Choroid plexus epithelial cell (primary cell): Measurements from ENCODE around the gene GSN.

Experiments used
- DNase-seq: peaks from one replicate; pipeline ENCODE4 v3.0.0-alpha.2; 2010; ENCODE audit warnings: low read depth
- H3K4me3 ChIP-seq: 2 replicates; pipeline ENCODE4 v1.5.1; 2011; ENCODE audit warnings: low read depth, mild to moderate bottlenecking, control low read depth, low read length, moderate library complexity
- TF ChIP-seq, protein P1 (sequence below): conservative IDR thresholded peaks from 2 replicates; pipeline ENCODE4 v1.5.1; 2011; ENCODE audit warnings: low read depth, mild to moderate bottlenecking, control low read depth, inconsistent platforms, low read length, moderate library complexity

Gene GSN

DNA sequence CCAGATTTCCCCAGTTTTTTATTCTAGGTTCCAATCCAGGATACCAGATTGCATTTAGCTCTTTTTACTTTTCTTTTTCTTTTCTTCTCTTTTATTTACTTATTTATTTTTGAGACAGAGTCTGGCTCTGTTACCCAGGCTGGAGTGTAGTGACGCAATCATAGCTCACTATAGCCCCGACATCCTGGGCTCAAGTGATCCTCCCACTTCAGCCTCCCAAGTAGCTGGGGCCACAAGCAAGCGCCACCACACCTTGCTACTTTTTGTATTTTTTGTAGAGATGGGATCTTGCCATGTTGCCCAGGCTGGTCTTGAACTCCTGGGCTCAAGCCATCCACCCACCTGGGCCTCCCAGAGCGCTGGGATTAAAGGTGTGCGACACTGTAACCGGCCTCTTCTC is 48.4 kb downstream of the GSN start:
- DNase-seq, result no peak
- no peak overlapping the region for H3K4me3 ChIP-seq
- TF ChIP-seq, protein P1, sequence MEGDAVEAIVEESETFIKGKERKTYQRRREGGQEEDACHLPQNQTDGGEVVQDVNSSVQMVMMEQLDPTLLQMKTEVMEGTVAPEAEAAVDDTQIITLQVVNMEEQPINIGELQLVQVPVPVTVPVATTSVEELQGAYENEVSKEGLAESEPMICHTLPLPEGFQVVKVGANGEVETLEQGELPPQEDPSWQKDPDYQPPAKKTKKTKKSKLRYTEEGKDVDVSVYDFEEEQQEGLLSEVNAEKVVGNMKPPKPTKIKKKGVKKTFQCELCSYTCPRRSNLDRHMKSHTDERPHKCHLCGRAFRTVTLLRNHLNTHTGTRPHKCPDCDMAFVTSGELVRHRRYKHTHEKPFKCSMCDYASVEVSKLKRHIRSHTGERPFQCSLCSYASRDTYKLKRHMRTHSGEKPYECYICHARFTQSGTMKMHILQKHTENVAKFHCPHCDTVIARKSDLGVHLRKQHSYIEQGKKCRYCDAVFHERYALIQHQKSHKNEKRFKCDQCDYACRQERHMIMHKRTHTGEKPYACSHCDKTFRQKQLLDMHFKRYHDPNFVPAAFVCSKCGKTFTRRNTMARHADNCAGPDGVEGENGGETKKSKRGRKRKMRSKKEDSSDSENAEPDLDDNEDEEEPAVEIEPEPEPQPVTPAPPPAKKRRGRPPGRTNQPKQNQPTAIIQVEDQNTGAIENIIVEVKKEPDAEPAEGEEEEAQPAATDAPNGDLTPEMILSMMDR, result no peak

DNA sequence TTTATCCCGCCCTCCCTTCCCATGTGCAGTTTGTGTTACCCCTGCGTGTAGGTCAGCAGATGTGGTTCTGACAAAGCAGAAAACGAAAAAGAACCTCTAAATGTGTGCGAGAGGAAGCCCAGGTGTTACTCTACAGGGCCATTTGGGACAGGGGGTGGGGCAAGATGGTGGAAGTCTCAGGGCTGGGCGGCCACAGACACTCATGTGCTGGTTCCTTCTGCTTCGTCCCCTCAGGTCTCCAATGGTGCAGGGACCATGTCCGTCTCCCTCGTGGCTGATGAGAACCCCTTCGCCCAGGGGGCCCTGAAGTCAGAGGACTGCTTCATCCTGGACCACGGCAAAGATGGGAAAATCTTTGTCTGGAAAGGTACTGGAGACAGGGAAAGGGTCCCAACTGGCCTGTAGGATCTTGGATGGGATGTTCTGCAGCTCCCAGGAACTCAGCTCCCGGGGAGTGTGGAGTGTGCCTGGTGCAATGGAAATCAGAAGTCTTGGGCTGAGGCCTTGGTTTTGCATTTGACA is 49.0 kb downstream of the GSN start:
- TF ChIP-seq, protein P1, result no peak
- DNase-seq, result no peak
- H3K4me3 ChIP-seq, result no peak overlapping the region

DNA sequence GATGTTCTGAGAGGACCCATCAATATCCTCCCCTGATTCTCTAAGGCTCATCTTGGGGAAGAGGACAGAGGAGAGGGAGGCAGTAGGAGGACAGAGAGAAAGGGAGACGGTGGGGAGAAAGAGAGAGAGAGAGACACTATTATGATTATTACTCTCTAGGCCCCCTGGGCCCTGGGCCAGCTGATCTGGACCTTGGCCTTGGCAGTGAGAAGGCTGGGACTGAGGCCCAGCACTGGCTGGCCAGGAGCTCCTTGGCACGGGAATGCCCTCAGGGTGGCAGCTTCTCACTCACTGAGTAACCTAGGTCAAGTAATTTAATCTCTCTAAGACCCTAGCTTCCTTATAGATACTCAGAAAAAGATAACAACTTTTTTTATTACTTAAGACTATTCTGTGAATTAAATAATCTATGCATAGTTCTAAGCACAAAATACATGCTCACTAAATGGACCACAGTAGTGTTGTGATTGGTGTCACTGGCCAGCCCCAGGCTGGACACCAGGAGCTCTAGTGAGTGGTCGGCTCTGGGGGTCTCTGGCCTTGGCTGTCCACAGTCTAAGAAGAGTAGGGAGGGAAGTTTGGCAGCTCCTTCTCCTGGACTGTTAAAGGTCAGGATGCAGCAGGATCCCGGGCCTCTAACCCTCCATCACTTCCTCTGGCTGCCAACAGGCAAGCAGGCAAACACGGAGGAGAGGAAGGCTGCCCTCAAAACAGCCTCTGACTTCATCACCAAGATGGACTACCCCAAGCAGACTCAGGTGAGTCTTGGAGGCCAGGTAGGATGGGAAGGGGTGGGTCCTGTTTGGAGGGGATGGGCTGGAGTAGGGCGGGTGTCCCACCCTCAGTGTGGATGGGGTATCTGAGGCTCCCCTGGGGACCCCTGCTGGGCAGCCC is 50.0 kb downstream of the GSN start:
- H3K4me3 ChIP-seq, result no peak overlapping the region
- TF ChIP-seq, protein P1, result no peak
- no peak for DNase-seq

DNA sequence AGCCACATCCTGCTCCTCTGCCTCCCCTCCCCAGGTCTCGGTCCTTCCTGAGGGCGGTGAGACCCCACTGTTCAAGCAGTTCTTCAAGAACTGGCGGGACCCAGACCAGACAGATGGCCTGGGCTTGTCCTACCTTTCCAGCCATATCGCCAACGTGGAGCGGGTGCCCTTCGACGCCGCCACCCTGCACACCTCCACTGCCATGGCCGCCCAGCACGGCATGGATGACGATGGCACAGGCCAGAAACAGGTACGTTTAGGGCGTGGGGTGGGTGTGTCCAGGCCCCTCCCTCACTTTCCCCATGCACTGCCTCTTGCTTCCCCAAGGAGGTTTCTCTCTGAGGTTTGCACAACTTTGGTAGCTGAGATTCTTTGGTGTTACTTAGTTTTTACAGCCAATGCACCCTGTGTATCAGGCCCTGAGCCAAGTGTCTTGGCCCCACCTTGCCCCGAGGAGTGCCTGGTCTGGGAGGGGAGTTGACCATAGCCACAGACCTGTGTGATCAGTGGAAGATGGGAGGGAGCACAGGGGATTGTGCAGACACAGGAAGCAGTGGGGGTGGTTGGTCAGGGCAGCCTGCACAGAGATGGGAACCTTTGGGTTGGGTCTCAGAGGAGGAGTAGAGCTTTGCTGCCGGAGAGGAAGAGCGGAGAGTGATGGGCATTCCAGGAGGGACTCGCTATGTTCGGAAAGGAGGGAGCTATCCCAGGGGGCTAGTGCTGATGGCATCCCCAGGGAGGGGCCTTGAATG is 50.8 kb downstream of the GSN start:
- no peak overlapping the region for H3K4me3 ChIP-seq
- no peak for DNase-seq
- TF ChIP-seq, protein P1, result no peak

DNA sequence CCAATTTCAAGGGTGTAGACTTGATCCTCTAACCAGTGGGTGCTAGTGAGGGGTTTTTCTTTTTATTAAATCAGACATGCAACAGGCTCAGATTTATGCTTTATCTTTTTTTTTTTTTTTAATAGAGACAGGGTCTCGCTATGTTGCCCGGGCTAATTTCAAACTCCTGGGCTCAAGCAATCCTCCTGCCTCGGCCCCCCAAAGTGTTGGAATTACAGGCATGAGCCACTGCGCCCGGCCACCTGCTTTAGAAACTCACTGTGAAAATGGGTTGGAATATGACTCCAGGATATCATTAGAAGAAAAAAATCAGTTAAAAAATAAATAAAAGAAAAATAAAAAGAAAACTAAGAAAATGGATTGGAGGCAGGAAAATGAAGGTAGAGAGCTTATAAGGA is 51.4 kb downstream of the GSN start:
- TF ChIP-seq, protein P1, result no peak
- DNase-seq, result no peak
- no peak overlapping the region for H3K4me3 ChIP-seq

DNA sequence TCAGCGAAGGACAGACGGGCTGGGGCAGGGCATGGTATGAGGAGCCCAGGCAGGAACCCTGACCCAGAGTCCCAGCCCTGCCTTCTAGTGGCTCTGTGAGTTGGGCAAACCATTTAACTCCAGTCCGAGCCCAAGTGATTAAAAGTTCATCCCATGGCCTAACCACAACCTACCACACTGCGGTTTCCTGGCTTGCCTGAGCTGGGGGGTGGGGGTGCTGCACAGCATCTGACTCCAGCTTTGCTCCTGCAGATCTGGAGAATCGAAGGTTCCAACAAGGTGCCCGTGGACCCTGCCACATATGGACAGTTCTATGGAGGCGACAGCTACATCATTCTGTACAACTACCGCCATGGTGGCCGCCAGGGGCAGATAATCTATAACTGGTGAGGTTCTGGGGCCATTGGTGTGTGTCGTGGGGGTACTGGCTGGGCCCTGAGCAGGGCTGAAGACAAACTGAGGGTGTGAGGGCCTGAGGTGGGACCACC is 53.1 kb downstream of the GSN start:
- peak; percentile 79 for DNase-seq
- no peak overlapping the region for H3K4me3 ChIP-seq
- TF ChIP-seq, protein P1, result no peak
